GM18909 (cell line): ENCODE data around the gene OR2V2.

Experiments used
- ATAC-seq: cut with Tn5 transposase; IDR thresholded peaks from one replicate; pipeline ENCODE4 v1.9.1; 2021; ENCODE audit warnings: mild to moderate bottlenecking; ENCODE audit not compliant: unreplicated experiment, poor library complexity

The OR2V2 gene

GRCh38 chr5:181204113-181204825 lies 56.9 kb downstream of the OR2V2 start:
- ATAC-seq, result no peak

GRCh38 chr5:181204826-181205760 lies 57.7 kb downstream of the OR2V2 start, which contains the start of gene TRIM7:
TSS of gene TRIM7 (minus strand) at chr5:181205196. CDS start at chr5:181205110, 86 bp downstream.
- ATAC-seq, result no peak

GRCh38 chr5:181205761-181206649 lies 58.6 kb downstream of the OR2V2 start:
- ATAC-seq, result no peak

- no peak for ATAC-seq
Observed at GRCh38 chr5:181207214-181207959, 60.0 kb downstream of the OR2V2 start.

GRCh38 chr5:181207960-181208253 lies 60.5 kb downstream of the OR2V2 start:
- no peak for ATAC-seq
